ENCODE data around the gene OR51D1.

DNA sequence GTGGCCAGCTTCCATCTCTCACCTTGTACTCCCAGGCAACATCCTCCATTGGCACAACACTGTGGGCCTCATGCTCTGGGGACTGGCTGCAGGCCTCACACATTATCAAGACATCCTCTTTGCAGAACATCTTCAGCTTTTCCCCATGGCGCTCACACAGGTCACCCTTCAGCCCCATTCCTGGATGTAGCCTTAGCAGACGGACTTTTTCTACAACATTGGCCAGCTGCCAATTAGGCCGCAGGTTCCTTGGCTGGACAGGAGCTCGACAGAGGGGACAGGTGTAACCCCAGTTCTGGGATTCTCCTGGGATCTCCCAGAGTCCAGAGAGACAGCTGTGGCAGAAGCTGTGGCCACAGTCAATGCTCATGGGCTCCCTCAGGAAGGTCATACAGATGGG, 32.2 kb upstream of the OR51D1 start:
- TF ChIP-seq, protein P1, sequence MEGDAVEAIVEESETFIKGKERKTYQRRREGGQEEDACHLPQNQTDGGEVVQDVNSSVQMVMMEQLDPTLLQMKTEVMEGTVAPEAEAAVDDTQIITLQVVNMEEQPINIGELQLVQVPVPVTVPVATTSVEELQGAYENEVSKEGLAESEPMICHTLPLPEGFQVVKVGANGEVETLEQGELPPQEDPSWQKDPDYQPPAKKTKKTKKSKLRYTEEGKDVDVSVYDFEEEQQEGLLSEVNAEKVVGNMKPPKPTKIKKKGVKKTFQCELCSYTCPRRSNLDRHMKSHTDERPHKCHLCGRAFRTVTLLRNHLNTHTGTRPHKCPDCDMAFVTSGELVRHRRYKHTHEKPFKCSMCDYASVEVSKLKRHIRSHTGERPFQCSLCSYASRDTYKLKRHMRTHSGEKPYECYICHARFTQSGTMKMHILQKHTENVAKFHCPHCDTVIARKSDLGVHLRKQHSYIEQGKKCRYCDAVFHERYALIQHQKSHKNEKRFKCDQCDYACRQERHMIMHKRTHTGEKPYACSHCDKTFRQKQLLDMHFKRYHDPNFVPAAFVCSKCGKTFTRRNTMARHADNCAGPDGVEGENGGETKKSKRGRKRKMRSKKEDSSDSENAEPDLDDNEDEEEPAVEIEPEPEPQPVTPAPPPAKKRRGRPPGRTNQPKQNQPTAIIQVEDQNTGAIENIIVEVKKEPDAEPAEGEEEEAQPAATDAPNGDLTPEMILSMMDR (optimal IDR thresholded peaks at IDR 0.05 in 1 of 3, IDR thresholded peaks at IDR 0.05 in 1 of 3, conservative IDR thresholded peaks at IDR 0.05 in 1 of 3; ENCODE audit: extremely low read depth in 1 of 3, insufficient read depth in 2 of 3, low read length in 3 of 3), result no peak
- TF ChIP-seq EZH2 (IDR thresholded peaks at IDR 0.05; ENCODE audit: low read length), result no peak

All from keratinocyte (primary cell).